Esophagus (tissue), 2 donors: ENCODE measurements around the gene EPN2. TPM values are rescaled to one million over a fixed set of nuclear protein-coding genes. Genes with fewer than 3 reads are reported as not detected.
A peak's percentile ranks its signal among the peaks of the same experiment; 100 is the strongest.

Source experiments
- H3K27ac ChIP-seq, 2 donors: one replicate each; pipeline ENCODE4 v1.5.1; 2013; ENCODE audit warnings: low read depth in 2 of 2, mild to moderate bottlenecking in 2 of 2, inconsistent platforms in 1 of 2, low read length in 1 of 2, moderate library complexity in 1 of 2
- H3K27me3 ChIP-seq, 2 donors: one replicate each; pipeline ENCODE4 v1.6.1; 2013; ENCODE audit warnings: low read length in 2 of 2, control low read depth in 1 of 2, mild to moderate bottlenecking in 1 of 2; ENCODE audit not compliant: insufficient read depth in 2 of 2, control insufficient read depth in 1 of 2
- H3K36me3 ChIP-seq, 2 donors: one replicate each; pipeline ENCODE4 v1.6.1; 2013; ENCODE audit warnings: low read length in 1 of 2; ENCODE audit not compliant: control insufficient read depth in 2 of 2, insufficient read depth in 2 of 2
- H3K4me1 ChIP-seq, 2 donors: one replicate each; pipeline ENCODE4 v1.6.1; 2013; ENCODE audit warnings: low read length in 1 of 2; ENCODE audit not compliant: control insufficient read depth in 2 of 2, insufficient read depth in 2 of 2
- H3K4me3 ChIP-seq, 2 donors: one replicate each; pipeline ENCODE4 v1.5.1; 2013; ENCODE audit warnings: low read length in 2 of 2, mild to moderate bottlenecking in 2 of 2, low read depth in 1 of 2, moderate library complexity in 1 of 2
- H3K9me3 ChIP-seq, 2 donors: one replicate each; pipeline ENCODE4 v1.6.1; 2013; ENCODE audit warnings: mild to moderate bottlenecking in 2 of 2, low read depth in 1 of 2, low read length in 1 of 2, moderate library complexity in 1 of 2; ENCODE audit not compliant: control insufficient read depth in 2 of 2, insufficient read depth in 1 of 2
- WGBS, 2 donors: extraction: QIAGEN DNeasy Blood & Tissue Kit; methylation state at CpG; one replicate each; pipeline ENCODE4 v1.1.7; 2013; 5-methylcytosine and 5-hydroxymethylcytosine counted together
- polyA plus RNA-seq, 2 donors: library from polyadenylated mRNA; stranded (reverse); fragments of 200-250 nt; gene quantifications; one replicate each; pipeline ENCODE4 v1.2.3, GENCODE V29; 2013
- donor health status: healthy with polysubstance abuse.
- donor health status: Bipolar disorder and iron deficiency.

EPN2 gene
- polyA plus RNA-seq, 2 donors, result 27.9 to 44.7 TPM

GRCh38 chr17:19239544-19239943 is 2.4 kb downstream of the EPN2 start:
- Histone ChIP-seq H3K27ac (peak overlapping the region in 1 of 2 donors; percentile 64), H3K4me1 (peaks cover 3 to 12% of the 10 kb centered on the region in 2 donors), H3K27me3 (no peaks in the 10 kb centered on the region), H3K4me3 (peak overlapping the region in 1 of 2 donors; percentile 14), H3K9me3 (no peaks in the 10 kb centered on the region), H3K36me3 (no peaks in the 10 kb centered on the region)
- WGBS, 2 donors, result 53 to 58% methylated on average over 6 of the region's 6 CpGs

DNA sequence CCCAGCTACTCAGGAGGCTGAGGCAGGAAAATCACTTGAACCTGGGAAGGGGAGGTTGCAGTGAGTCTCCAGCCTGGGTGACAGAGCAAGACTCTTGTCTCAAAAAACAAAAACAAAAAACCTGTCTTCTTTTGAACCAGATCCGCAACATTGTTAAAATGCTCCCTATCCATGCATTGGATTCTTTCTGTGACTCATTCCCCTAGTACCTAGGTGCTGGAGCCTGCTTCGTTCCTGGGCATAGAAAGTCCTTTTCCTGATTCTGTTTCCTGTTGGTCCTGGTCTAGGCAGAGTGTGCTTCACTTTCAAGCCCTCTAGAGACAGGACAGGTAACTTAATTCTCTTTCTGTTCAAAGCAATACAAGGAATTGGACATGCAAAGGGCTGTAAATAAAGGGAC is 5.2 kb downstream of the EPN2 start:
- H3K27ac ChIP-seq, result peak overlapping the region; percentile 79 to 85
- 46 to 62% methylated on average over 2 of the region's 2 CpGs for WGBS, 2 donors
- H3K4me1 ChIP-seq, result peaks cover 3 to 16% of the 10 kb centered on the region in 2 donors
- H3K4me3 ChIP-seq, result no peak overlapping the region
- no peaks in the 10 kb centered on the region for H3K36me3 ChIP-seq
- H3K9me3 ChIP-seq, result no peaks in the 10 kb centered on the region
- no peaks in the 10 kb centered on the region for H3K27me3 ChIP-seq

DNA sequence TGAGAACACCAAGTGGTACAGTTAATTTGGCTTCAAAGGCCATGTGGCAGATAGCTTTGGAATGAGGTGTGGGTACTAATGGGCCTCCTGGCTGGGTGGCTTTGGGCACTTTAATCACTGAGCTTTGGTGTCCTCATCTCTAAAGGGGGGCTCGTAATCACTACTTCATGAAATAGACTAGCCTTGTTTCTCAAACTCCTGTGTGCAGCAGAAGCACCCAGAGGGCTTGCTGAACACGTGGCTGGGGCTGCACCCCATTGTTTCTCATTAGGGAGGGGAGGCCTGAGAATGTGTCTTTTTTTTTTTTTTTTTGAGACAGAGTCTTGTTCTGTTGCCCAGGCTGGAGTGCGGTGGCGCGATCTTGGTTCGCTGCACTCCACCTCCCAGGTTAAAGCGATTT is 5.8 kb downstream of the EPN2 start:
- WGBS, 2 donors, result 50 to 86% methylated on average over 7 of the region's 7 CpGs
- peaks cover 7 to 22% of the 10 kb centered on the region in 2 donors for H3K4me1 ChIP-seq
- H3K27ac ChIP-seq, result peak overlapping the region; percentile 79 to 85
- H3K9me3 ChIP-seq, result no peaks in the 10 kb centered on the region
- no peaks in the 10 kb centered on the region for H3K27me3 ChIP-seq
- H3K36me3 ChIP-seq, result no peaks in the 10 kb centered on the region
- H3K4me3 ChIP-seq, result no peak overlapping the region

DNA sequence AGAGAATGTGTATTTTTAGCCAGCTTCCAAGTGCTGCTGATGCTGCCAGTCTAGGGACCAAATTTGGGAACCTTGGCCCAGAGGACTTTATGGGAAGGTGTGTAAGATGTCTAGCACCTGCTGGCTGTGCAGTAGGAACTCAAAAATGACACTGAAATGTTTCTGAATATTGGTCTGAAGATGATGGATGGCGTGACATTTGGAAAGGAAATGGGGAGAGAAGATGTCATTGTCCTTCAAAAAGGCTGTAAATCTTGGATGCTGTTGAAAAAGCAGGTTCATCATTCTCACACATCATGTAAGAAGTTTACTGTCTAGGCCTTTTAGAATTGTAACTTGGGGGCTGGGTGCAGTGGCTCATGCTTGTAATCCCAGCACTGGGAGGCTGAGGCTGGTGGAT is 6.7 kb downstream of the EPN2 start:
- Histone ChIP-seq H3K27ac (no peak overlapping the region), H3K36me3 (no peaks in the 10 kb centered on the region), H3K9me3 (no peaks in the 10 kb centered on the region), H3K4me1 (peaks cover 7 to 24% of the 10 kb centered on the region in 2 donors), H3K4me3 (no peak overlapping the region), H3K27me3 (no peaks in the 10 kb centered on the region)
- 93 to 96% methylated on average over 1 of the region's 1 CpG for WGBS, 2 donors

- Histone ChIP-seq H3K27ac (no peak overlapping the region), H3K4me1 (peaks cover 7 to 27% of the 10 kb centered on the region in 2 donors), H3K4me3 (no peak overlapping the region), H3K27me3 (no peaks in the 10 kb centered on the region), H3K9me3 (no peaks in the 10 kb centered on the region), H3K36me3 (no peaks in the 10 kb centered on the region)
- WGBS, 2 donors, result 63 to 74% methylated on average over 8 of the region's 8 CpGs
Observed at GRCh38 chr17:19244357-19244756, 7.2 kb downstream of the EPN2 start.

- Histone ChIP-seq H3K4me3 (no peak overlapping the region), H3K27ac (peak overlapping the region; percentile 11 to 73), H3K9me3 (no peaks in the 10 kb centered on the region), H3K4me1 (peaks cover 10 to 31% of the 10 kb centered on the region in 2 donors), H3K36me3 (no peaks in the 10 kb centered on the region), H3K27me3 (no peaks in the 10 kb centered on the region)
- WGBS, 2 donors, result 38 to 43% methylated on average over 3 of the region's 3 CpGs
Observed at GRCh38 chr17:19244781-19245180, 7.6 kb downstream of the EPN2 start.

- Histone ChIP-seq H3K36me3 (no peaks in the 10 kb centered on the region), H3K27me3 (no peaks in the 10 kb centered on the region), H3K4me3 (no peak overlapping the region), H3K27ac (peak overlapping the region; percentile 76 to 95), H3K9me3 (no peaks in the 10 kb centered on the region), H3K4me1 (peaks cover 14 to 30% of the 10 kb centered on the region in 2 donors)
- 55 to 64% methylated on average over 3 of the region's 3 CpGs for WGBS, 2 donors
Observed at GRCh38 chr17:19247473-19247872, 10.3 kb downstream of the EPN2 start.

DNA sequence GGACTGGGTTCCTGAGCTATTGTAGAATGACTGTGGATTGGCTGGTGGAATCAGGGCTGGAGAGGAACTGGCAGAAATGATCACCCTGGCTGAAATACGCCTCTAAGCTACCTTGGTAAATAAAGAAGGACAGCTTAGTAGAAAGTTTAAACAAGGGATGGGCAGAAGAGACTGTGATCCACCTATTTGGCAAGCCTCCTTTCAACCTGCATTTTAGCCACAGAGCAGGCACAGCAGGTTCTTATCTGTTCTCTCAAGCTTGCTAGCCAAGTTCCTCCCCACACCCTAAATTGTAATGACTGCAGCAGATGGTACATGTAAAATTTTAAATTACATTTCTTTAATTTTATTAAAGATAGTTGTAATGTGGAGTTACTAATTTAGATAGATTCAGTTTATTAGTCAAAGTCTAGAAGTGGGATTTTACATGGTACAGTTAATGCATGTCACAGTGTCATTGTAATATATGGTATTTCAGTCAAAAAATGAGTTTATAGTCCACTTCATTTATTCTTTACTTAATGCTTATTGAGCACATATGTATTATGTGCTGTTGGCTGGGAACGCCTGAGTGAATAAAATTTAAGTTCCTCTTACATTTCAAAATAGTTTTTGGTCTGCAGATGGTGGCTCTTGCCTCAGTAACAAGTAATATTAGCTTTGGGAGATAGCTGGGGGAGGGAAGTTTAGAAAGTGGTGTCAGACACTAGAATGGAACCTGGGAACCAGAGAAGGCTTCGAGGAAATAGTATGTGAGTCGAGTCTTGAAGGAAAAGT is 11.2 kb downstream of the EPN2 start:
- Histone ChIP-seq H3K4me3 (no peak overlapping the region), H3K36me3 (no peaks in the 10 kb centered on the region), H3K27ac (peak overlapping the region; percentile 85 to 95), H3K9me3 (no peaks in the 10 kb centered on the region), H3K4me1 (peaks cover 11 to 27% of the 10 kb centered on the region in 2 donors), H3K27me3 (no peaks in the 10 kb centered on the region)
- WGBS, 2 donors, result 38 to 54% methylated on average over 4 of the region's 4 CpGs

GRCh38 chr17:19248928-19249574 is 11.9 kb downstream of the EPN2 start:
- 48 to 50% methylated on average over 7 of the region's 7 CpGs for WGBS, 2 donors
- Histone ChIP-seq H3K9me3 (no peaks in the 10 kb centered on the region), H3K4me1 (peaks cover 11 to 27% of the 10 kb centered on the region in 2 donors), H3K4me3 (no peak overlapping the region), H3K27me3 (no peaks in the 10 kb centered on the region), H3K36me3 (no peaks in the 10 kb centered on the region), H3K27ac (peak overlapping the region; percentile 82 to 85)
